Measurements from ENCODE around the gene FNBP1.

- TF ChIP-seq CTCF (IDR thresholded peaks at IDR 0.05; ENCODE audit: low read length) (no peak), EZH2 (optimal IDR thresholded peaks at IDR 0.05; ENCODE audit: low read depth, low read length) (no peak), EZH2phosphoT487 (IDR thresholded peaks at IDR 0.05; ENCODE audit: low read length) (no peak)
Observed at GRCh38 chr9:130073373-130073772, 30.4 kb upstream of the FNBP1 start.
